Hepatocyte (in vitro differentiated cells): ENCODE measurements around the gene ALPK1.

Source experiments
- EZH2 ChIP-seq: fragments of 200-600 bp; sonication (generic); IDR thresholded peaks from 2 replicates; pipeline ENCODE4 v1.6.1; 2016; ENCODE audit warnings: antibody characterized with exemption, mild to moderate bottlenecking, borderline replicate concordance
- EZH2phosphoT487 ChIP-seq: fragments of 200-600 bp; sonication (generic); IDR thresholded peaks from one replicate; pipeline ENCODE4 v1.6.1; 2018; ENCODE audit warnings: antibody characterized with exemption, mild to moderate bottlenecking, low read depth, moderate library complexity; ENCODE audit not compliant: unreplicated experiment, severe bottlenecking
- TF ChIP-seq, protein P1 (sequence below): fragments of 200-600 bp; sonication (generic); IDR thresholded peaks from 2 replicates; pipeline ENCODE4 v1.5.1; 2016; ENCODE audit warnings: antibody characterized with exemption, mild to moderate bottlenecking; ENCODE audit not compliant: poor library complexity

- TF ChIP-seq, protein P1, sequence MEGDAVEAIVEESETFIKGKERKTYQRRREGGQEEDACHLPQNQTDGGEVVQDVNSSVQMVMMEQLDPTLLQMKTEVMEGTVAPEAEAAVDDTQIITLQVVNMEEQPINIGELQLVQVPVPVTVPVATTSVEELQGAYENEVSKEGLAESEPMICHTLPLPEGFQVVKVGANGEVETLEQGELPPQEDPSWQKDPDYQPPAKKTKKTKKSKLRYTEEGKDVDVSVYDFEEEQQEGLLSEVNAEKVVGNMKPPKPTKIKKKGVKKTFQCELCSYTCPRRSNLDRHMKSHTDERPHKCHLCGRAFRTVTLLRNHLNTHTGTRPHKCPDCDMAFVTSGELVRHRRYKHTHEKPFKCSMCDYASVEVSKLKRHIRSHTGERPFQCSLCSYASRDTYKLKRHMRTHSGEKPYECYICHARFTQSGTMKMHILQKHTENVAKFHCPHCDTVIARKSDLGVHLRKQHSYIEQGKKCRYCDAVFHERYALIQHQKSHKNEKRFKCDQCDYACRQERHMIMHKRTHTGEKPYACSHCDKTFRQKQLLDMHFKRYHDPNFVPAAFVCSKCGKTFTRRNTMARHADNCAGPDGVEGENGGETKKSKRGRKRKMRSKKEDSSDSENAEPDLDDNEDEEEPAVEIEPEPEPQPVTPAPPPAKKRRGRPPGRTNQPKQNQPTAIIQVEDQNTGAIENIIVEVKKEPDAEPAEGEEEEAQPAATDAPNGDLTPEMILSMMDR, result no peak
- TF ChIP-seq EZH2, result no peak
- TF ChIP-seq EZH2phosphoT487, result no peak
Observed at GRCh38 chr4:112277220-112277619, 19.9 kb upstream of the ALPK1 start.
